Measurements from ENCODE around the gene SMYD4. TPM values are rescaled to one million over a fixed set of nuclear protein-coding genes. Genes with fewer than 3 reads are reported as not detected.
"Not testable (repeated sequence)": the region's sequence is repeated elsewhere in the genome, so short reads cannot be mapped to it uniquely, and the experiment has no call there.

Gene SMYD4
- total and polyA plus RNA-seq, 2 experiments from 2014 or later, result 17.0 to 21.9 TPM

DNA sequence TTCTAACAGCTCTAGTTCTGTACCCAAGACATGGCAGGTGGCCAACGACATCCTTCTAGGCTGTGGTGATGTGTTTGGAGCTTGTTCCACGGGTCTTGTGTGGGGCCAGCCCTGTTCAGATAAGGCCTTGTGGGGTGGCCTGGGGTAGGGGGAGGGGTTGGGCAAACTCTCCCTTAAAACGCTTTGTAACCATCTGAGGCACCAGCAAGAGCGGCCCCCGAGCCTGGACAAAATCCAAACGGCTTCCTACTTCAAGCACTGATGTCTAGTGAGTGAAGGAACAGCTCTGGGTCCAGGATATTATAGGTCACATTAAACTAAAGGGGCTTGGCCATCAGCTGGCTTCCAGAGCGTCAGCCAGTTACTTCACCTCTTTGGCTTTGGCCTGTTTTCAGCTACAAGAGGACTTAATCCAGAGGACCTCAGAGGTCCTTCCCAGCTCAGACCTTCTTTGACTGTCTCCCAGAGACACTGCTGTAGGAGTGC, 56.0 kb downstream of the SMYD4 start (continued):
- TF ChIP-seq, protein P1, sequence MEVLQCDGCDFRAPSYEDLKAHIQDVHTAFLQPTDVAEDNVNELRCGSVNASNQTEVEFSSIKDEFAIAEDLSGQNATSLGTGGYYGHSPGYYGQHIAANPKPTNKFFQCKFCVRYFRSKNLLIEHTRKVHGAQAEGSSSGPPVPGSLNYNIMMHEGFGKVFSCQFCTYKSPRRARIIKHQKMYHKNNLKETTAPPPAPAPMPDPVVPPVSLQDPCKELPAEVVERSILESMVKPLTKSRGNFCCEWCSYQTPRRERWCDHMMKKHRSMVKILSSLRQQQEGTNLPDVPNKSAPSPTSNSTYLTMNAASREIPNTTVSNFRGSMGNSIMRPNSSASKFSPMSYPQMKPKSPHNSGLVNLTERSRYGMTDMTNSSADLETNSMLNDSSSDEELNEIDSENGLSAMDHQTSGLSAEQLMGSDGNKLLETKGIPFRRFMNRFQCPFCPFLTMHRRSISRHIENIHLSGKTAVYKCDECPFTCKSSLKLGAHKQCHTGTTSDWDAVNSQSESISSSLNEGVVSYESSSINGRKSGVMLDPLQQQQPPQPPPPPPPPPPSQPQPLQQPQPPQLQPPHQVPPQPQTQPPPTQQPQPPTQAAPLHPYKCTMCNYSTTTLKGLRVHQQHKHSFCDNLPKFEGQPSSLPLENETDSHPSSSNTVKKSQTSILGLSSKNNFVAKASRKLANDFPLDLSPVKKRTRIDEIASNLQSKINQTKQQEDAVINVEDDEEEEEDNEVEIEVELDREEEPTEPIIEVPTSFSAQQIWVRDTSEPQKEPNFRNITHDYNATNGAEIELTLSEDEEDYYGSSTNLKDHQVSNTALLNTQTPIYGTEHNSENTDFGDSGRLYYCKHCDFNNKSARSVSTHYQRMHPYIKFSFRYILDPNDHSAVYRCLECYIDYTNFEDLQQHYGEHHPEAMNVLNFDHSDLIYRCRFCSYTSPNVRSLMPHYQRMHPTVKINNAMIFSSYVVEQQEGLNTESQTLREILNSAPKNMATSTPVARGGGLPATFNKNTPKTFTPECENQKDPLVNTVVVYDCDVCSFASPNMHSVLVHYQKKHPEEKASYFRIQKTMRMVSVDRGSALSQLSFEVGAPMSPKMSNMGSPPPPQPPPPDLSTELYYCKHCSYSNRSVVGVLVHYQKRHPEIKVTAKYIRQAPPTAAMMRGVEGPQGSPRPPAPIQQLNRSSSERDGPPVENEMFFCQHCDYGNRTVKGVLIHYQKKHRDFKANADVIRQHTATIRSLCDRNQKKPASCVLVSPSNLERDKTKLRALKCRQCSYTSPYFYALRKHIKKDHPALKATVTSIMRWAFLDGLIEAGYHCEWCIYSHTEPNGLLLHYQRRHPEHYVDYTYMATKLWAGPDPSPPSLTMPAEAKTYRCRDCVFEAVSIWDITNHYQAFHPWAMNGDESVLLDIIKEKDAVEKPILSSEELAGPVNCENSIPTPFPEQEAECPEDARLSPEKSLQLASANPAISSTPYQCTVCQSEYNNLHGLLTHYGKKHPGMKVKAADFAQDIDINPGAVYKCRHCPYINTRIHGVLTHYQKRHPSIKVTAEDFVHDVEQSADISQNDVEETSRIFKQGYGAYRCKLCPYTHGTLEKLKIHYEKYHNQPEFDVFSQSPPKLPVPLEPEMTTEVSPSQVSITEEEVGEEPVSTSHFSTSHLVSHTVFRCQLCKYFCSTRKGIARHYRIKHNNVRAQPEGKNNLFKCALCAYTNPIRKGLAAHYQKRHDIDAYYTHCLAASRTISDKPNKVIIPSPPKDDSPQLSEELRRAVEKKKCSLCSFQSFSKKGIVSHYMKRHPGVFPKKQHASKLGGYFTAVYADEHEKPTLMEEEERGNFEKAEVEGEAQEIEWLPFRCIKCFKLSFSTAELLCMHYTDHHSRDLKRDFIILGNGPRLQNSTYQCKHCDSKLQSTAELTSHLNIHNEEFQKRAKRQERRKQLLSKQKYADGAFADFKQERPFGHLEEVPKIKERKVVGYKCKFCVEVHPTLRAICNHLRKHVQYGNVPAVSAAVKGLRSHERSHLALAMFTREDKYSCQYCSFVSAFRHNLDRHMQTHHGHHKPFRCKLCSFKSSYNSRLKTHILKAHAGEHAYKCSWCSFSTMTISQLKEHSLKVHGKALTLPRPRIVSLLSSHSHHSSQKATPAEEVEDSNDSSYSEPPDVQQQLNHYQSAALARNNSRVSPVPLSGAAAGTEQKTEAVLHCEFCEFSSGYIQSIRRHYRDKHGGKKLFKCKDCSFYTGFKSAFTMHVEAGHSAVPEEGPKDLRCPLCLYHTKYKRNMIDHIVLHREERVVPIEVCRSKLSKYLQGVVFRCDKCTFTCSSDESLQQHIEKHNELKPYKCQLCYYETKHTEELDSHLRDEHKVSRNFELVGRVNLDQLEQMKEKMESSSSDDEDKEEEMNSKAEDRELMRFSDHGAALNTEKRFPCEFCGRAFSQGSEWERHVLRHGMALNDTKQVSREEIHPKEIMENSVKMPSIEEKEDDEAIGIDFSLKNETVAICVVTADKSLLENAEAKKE (CRISPR knock-in tag; IDR thresholded peaks at IDR 0.05), result no peak
- TF ChIP-seq NANOG (IDR thresholded peaks at IDR 0.05; ENCODE audit: borderline replicate concordance) (no peak), POLR2AphosphoS5 (IDR thresholded peaks at IDR 0.05; ENCODE audit: low read depth) (no peak; the same call in 1 of the 2 replicates), JUNB (IDR thresholded peaks at IDR 0.05; ENCODE audit: unreplicated experiment) (no peak), ZNF114 (CRISPR knock-in tag; IDR thresholded peaks at IDR 0.05) (no peak), ZNF331 (CRISPR knock-in tag; IDR thresholded peaks at IDR 0.05; ENCODE audit: low read depth) (no peak), CREB1 (CRISPR knock-in tag; IDR thresholded peaks at IDR 0.05; ENCODE audit: low read depth) (no peak)
- TF ChIP-seq, protein P2, sequence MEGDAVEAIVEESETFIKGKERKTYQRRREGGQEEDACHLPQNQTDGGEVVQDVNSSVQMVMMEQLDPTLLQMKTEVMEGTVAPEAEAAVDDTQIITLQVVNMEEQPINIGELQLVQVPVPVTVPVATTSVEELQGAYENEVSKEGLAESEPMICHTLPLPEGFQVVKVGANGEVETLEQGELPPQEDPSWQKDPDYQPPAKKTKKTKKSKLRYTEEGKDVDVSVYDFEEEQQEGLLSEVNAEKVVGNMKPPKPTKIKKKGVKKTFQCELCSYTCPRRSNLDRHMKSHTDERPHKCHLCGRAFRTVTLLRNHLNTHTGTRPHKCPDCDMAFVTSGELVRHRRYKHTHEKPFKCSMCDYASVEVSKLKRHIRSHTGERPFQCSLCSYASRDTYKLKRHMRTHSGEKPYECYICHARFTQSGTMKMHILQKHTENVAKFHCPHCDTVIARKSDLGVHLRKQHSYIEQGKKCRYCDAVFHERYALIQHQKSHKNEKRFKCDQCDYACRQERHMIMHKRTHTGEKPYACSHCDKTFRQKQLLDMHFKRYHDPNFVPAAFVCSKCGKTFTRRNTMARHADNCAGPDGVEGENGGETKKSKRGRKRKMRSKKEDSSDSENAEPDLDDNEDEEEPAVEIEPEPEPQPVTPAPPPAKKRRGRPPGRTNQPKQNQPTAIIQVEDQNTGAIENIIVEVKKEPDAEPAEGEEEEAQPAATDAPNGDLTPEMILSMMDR (conservative IDR thresholded peaks at IDR 0.05; ENCODE audit: low read depth in 2 of 2), result no peak

DNA sequence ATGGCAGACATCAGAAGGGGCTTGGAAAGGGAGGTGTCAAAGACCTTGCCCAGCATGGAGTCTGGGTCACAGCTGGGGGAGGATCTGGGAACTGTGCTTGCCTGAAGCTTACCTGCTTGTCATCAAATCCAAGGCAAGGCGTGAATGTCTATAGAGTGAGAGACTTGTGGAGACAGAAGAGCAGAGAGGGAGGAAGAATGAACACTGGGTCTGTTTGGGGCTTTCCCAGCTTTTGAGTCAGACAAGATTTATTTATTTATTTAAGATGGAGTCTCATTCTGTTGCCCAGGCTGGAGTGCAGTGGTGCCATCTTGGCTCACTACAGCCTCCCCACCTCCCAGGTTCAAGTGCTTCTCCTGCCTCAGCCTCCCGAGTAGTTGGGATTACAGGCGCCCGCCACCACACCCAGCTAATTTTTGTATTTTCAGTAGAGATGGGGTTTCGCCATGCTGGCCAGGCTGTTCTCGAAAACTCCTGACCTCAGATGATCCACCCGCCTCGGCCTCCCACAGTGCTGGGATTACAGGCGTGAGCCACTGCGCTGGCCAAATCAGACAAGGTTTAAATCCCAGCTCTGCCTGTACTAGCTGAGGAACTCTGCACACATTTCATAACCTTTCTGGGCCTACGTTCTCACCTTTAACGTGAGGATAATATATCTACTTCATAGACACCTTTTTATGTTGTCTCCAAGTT, 56.6 kb downstream of the SMYD4 start:
- not testable (repeated sequence) for H3K79me2 ChIP-seq (replicated peaks; ENCODE audit: insufficient read depth); H3K9me2 ChIP-seq (ENCODE audit: insufficient read depth); H3K27ac ChIP-seq (ENCODE audit: low read depth); H3K4me3 Mint-ChIP-seq; H2AFZ ChIP-seq; H3F3A ChIP-seq (replicated peaks; ENCODE audit: low read depth); H3K27me3 ChIP-seq (ENCODE audit: insufficient read depth); H3K4me3 ChIP-seq; ATAC-seq; H3K4me2 ChIP-seq; DNase-seq (ENCODE audit: low spot score); H4K20me1 ChIP-seq (replicated peaks; ENCODE audit: insufficient read depth); H3K9me3 Mint-ChIP-seq; H3K27ac Mint-ChIP-seq
- peaks cover 34% of the 10 kb centered on the region for H3K36me3 Mint-ChIP-seq (ENCODE audit: low read depth)
- Histone ChIP-seq H3K4me1 (ENCODE audit: insufficient read depth) (peaks cover 12% of the 10 kb centered on the region; the same call in 1 of the 2 replicates), H3K36me3 (ENCODE audit: insufficient read depth) (peaks cover 11% of the 10 kb centered on the region; the same call in 1 of the 2 replicates)
- H3K27me3 Mint-ChIP-seq (ENCODE audit: insufficient read depth, low read depth, poor library complexity), result peaks cover 13% of the 10 kb centered on the region
- H3K4me1 Mint-ChIP-seq, result peaks cover 14% of the 10 kb centered on the region
